Glutamatergic neuron (in vitro differentiated cells): ENCODE results near the gene UTS2B. TPM values are rescaled to one million over a fixed set of nuclear protein-coding genes. Genes with fewer than 3 reads are reported as not detected.

Source experiments
- DNase-seq: peaks from one replicate; pipeline ENCODE4 v3.0.0; 2022
- H3K27ac Mint-ChIP-seq: one replicate; pipeline ENCODE4 v1.8.0; 2020; ENCODE audit warnings: mild to moderate bottlenecking, mixed read lengths, inconsistent platforms; ENCODE audit not compliant: unreplicated experiment
- H3K27me3 Mint-ChIP-seq: one replicate; pipeline ENCODE4 v1.8.0; 2020; ENCODE audit warnings: mild to moderate bottlenecking, moderate library complexity, mixed read lengths, inconsistent platforms; ENCODE audit not compliant: unreplicated experiment
- H3K36me3 Mint-ChIP-seq: one replicate; pipeline ENCODE4 v1.8.0; 2020; ENCODE audit warnings: mild to moderate bottlenecking, mixed read lengths, inconsistent platforms; ENCODE audit not compliant: unreplicated experiment
- H3K4me1 Mint-ChIP-seq: one replicate; pipeline ENCODE4 v1.8.0; 2020; ENCODE audit warnings: mild to moderate bottlenecking, low read depth, mixed read lengths, inconsistent platforms; ENCODE audit not compliant: unreplicated experiment
- H3K4me3 Mint-ChIP-seq: one replicate; pipeline ENCODE4 v1.8.0; 2020; ENCODE audit warnings: mild to moderate bottlenecking, mixed read lengths, inconsistent platforms; ENCODE audit not compliant: unreplicated experiment
- H3K9me3 Mint-ChIP-seq: one replicate; pipeline ENCODE4 v1.8.0; 2020; ENCODE audit warnings: mild to moderate bottlenecking, moderate library complexity, mixed read lengths, inconsistent platforms; ENCODE audit not compliant: unreplicated experiment
- total RNA-seq: library from RNA; stranded (reverse); fragmentation: NEBNext Ultra II Directional; extraction: Animal tissue kit (Norgen Biotek cat#: 25700); gene quantifications from one replicate; pipeline ENCODE4 v1.2.1, GENCODE V29; 2021; ENCODE audit not compliant: unreplicated experiment
- TF ChIP-seq, protein P1 (sequence below): fragments of 200-600 bp; sonication (generic); IDR thresholded peaks from one replicate; pipeline ENCODE4 v1.5.0; 2021; ENCODE audit not compliant: partially characterized antibody, unreplicated experiment

Gene UTS2B
- total RNA-seq, 1 donor from 2014 or later: not detected

DNA sequence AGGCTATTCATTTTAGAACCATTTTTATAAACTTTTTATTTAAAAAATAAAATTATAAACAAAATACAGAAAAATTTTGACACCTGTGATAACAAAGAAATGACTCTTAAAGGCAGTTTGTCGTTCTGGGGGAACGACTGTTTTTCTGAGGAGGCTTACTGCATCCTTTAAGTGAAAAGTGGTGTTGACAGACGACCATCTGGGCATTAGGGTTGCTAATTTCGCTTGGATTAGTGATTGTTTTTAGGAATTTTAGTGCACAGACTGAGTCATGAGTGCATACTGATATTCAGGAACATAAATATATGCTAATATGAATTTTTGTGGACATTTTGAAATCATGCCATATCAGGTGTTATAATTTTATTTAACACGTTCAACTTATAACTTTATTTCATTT lies 102.8 kb downstream of the UTS2B start:
- Mint-ChIP-seq H3K4me1 (no peaks in the 10 kb centered on the region), H3K36me3 (no peaks in the 10 kb centered on the region)
- TF ChIP-seq, protein P1, sequence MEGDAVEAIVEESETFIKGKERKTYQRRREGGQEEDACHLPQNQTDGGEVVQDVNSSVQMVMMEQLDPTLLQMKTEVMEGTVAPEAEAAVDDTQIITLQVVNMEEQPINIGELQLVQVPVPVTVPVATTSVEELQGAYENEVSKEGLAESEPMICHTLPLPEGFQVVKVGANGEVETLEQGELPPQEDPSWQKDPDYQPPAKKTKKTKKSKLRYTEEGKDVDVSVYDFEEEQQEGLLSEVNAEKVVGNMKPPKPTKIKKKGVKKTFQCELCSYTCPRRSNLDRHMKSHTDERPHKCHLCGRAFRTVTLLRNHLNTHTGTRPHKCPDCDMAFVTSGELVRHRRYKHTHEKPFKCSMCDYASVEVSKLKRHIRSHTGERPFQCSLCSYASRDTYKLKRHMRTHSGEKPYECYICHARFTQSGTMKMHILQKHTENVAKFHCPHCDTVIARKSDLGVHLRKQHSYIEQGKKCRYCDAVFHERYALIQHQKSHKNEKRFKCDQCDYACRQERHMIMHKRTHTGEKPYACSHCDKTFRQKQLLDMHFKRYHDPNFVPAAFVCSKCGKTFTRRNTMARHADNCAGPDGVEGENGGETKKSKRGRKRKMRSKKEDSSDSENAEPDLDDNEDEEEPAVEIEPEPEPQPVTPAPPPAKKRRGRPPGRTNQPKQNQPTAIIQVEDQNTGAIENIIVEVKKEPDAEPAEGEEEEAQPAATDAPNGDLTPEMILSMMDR: no peak

GRCh38 chr3:191221638-191222037 lies 108.7 kb downstream of the UTS2B start:
- H3K4me1 Mint-ChIP-seq: no peaks in the 10 kb centered on the region
- TF ChIP-seq, protein P1: no peak
- H3K4me3 Mint-ChIP-seq: no peak overlapping the region
- H3K36me3 Mint-ChIP-seq: peaks cover 2% of the 10 kb centered on the region
- no peak overlapping the region for H3K27ac Mint-ChIP-seq
- no peaks in the 10 kb centered on the region for H3K9me3 Mint-ChIP-seq
- no peak for DNase-seq
- H3K27me3 Mint-ChIP-seq: no peaks in the 10 kb centered on the region

More for the DNA sequence above, 102.8 kb downstream of the UTS2B start:
- DNase-seq: no peak
- Mint-ChIP-seq H3K27me3 (no peaks in the 10 kb centered on the region), H3K4me3 (no peak overlapping the region), H3K9me3 (no peaks in the 10 kb centered on the region), H3K27ac (no peak overlapping the region)

DNA sequence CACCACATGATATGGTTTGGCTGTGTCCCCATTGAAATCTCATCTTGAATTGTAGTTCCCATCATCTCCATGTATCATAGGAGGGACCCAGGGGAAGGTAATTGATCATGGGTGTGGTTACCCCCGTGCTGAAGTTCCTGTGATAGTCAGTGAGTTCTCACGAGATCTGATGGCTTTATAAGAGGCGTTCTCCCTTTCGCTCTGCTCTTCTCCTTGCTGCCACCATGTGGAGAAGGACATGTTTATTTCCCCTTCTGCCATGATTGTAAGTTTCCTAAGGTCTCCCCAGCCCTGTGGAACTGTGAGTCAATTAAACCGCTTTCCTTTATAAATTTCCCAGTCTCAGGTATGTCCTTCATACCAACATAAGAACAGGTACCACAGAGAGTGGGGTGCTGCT lies 109.4 kb downstream of the UTS2B start:
- TF ChIP-seq, protein P1: no peak
- Mint-ChIP-seq H3K4me1 (no peaks in the 10 kb centered on the region), H3K4me3 (no peak overlapping the region), H3K36me3 (peaks cover 6% of the 10 kb centered on the region), H3K27ac (no peak overlapping the region), H3K27me3 (no peaks in the 10 kb centered on the region), H3K9me3 (no peaks in the 10 kb centered on the region)
- no peak for DNase-seq

DNA sequence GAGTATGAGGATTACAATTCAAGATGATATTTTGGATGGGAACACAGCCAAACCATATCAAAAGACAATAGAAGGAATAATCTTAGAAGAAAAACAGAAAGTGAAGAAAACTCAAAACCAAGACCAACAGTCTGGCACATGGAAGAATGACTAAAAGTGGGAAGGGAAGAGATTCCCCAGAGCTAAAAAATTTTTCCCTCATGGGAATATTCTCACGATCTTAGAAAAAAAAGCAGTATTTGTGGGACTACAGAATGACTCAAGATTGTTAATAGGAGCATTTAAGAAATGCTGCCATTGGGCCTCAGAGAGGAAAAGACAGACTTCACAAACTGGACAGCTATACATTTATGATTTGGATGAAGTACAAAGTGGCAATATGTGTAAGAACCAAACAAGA lies 113.0 kb downstream of the UTS2B start:
- Mint-ChIP-seq H3K27ac (no peak overlapping the region), H3K27me3 (no peaks in the 10 kb centered on the region), H3K4me3 (no peak overlapping the region), H3K9me3 (no peaks in the 10 kb centered on the region), H3K4me1 (no peaks in the 10 kb centered on the region), H3K36me3 (peaks cover 6% of the 10 kb centered on the region)
- no peak for DNase-seq
- TF ChIP-seq, protein P1: no peak

Other genes with a start within 250 kb of the UTS2B start
- 3.8 TPM for gene OSTN, start 131.3 kb downstream of the UTS2B start, total RNA-seq
- 144 TPM for gene CCDC50, start 1.1 kb downstream of the UTS2B start, total RNA-seq
- not detected for gene PYDC2, start 130.6 kb upstream of the UTS2B start, total RNA-seq